ENCODE results near the gene GLDC.

The GLDC gene

DNA sequence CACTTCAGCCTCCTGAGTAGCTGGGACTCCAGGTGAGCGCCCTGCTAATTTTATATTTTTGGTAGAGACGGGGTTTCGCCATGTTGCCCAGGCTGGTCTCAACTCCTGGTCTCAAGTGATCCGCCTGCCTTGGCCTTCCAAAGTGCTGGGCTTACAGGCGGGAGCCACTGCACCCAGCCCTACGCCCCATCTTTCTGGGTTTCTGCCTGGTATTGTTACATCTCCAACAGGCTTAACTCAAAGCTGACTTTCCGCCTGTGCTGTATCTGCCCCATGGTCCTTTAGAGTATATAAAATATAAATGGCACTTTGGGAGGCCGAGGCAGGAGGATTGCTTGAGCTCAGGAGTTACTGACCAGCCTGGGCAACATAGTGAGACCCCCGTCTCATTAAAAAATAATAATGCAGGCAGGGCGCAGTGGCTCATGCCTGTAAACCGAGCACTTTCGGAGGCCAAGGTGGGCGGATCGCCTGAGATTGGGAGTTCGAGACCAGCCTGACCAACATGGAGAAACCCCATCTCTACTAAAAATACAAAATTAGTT, 36.5 kb upstream of the GLDC start:
- Histone ChIP-seq H3K27me3 (replicated peaks; ENCODE audit: insufficient read depth, low read length) (no peaks in the 10 kb centered on the region), H3K4me1 (ENCODE audit: low read length) (peaks cover 6% of the 10 kb centered on the region), H3K27ac (ENCODE audit: low read length) (peak overlapping the region; percentile 97), H4K20me1 (ENCODE audit: insufficient read depth, low read length) (no peaks in the 10 kb centered on the region), H3K36me3 (replicated peaks; ENCODE audit: insufficient read depth, low read length) (no peaks in the 10 kb centered on the region), H3K9me3 (replicated peaks; ENCODE audit: insufficient read depth, low read length) (no peaks in the 10 kb centered on the region), H3K79me2 (ENCODE audit: low read length) (0 out of 2 replicates have a peak, but pooled peaks cover 3% of the 10 kb centered on the region), H2AFZ (ENCODE audit: low read length) (peak overlapping the region; percentile 87; the same call in 1 of the 2 replicates), H3F3A (ENCODE audit: insufficient read depth, low read length) (peaks cover 31% of the 10 kb centered on the region), H3K4me2 (ENCODE audit: low read depth, low read length) (peak overlapping the region; percentile 84), H3K4me3 (ENCODE audit: low read length) (peak overlapping the region; percentile 74), H3K9me2 (replicated peaks; ENCODE audit: insufficient read depth, low read length) (no peaks in the 10 kb centered on the region), H3K9ac (ENCODE audit: low read length) (peak overlapping the region; percentile 94)
- no peak for DNase-seq
- TF ChIP-seq, protein P1, sequence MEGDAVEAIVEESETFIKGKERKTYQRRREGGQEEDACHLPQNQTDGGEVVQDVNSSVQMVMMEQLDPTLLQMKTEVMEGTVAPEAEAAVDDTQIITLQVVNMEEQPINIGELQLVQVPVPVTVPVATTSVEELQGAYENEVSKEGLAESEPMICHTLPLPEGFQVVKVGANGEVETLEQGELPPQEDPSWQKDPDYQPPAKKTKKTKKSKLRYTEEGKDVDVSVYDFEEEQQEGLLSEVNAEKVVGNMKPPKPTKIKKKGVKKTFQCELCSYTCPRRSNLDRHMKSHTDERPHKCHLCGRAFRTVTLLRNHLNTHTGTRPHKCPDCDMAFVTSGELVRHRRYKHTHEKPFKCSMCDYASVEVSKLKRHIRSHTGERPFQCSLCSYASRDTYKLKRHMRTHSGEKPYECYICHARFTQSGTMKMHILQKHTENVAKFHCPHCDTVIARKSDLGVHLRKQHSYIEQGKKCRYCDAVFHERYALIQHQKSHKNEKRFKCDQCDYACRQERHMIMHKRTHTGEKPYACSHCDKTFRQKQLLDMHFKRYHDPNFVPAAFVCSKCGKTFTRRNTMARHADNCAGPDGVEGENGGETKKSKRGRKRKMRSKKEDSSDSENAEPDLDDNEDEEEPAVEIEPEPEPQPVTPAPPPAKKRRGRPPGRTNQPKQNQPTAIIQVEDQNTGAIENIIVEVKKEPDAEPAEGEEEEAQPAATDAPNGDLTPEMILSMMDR (IDR thresholded peaks at IDR 0.05; ENCODE audit: low read length) = no peak
- TF ChIP-seq EZH2phosphoT487 (IDR thresholded peaks at IDR 0.05; ENCODE audit: low read length) (no peak), EZH2 (optimal IDR thresholded peaks at IDR 0.05; ENCODE audit: low read depth, low read length) (no peak)

DNA sequence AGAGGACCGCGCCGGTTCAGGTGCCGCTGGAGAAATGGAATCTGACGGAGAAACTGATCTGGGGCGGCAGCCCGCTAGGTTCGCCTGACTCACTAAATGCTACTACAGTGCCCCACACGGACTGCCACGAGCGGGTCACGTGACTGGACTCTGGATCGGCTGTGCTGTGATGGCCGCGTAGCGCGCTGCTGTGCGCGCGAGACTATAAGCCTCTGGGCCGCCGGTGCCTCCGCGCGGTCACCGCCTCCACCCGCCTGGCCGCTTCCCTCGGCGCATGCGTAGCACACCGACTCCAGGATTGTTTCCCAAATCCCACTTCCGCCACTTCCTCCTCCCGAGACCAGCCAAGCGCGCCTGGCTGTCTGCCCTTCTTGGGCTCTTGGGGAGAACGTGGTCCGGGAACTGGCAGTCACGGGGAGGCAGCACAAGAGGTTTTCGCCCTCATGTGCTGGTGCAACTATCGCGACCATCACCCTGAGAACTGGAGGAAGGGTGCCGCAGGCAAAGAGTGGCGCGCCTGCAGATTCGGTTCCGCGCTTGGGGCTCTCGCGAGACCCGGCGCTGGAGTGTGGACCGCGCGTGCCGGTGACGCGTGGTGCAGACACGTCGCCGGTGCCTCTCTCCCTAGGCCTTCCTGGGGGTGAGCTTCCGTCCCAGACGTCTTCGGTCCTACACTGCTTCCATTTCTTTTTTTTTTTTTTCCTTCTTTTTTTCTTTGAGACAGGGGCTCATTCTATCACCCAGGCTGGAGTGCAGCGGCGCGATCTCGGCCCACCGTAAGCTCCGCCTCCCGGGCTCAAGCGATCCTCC, 35.8 kb upstream of the GLDC start:
- Histone ChIP-seq H3K79me2 (ENCODE audit: low read length) (0 out of 2 replicates have a peak, but pooled peaks cover 3% of the 10 kb centered on the region), H3K9ac (ENCODE audit: low read length) (peak overlapping the region; percentile 94), H3F3A (ENCODE audit: insufficient read depth, low read length) (peaks cover 31% of the 10 kb centered on the region), H3K4me3 (ENCODE audit: low read length) (peak overlapping the region; percentile 74), H3K9me2 (replicated peaks; ENCODE audit: insufficient read depth, low read length) (no peaks in the 10 kb centered on the region), H3K4me2 (ENCODE audit: low read depth, low read length) (peak overlapping the region; percentile 84), H3K9me3 (replicated peaks; ENCODE audit: insufficient read depth, low read length) (no peaks in the 10 kb centered on the region), H3K36me3 (replicated peaks; ENCODE audit: insufficient read depth, low read length) (no peaks in the 10 kb centered on the region), H2AFZ (ENCODE audit: low read length) (peak overlapping the region; percentile 87), H3K4me1 (ENCODE audit: low read length) (peaks cover 6% of the 10 kb centered on the region), H3K27ac (ENCODE audit: low read length) (peak overlapping the region; percentile 97), H4K20me1 (ENCODE audit: insufficient read depth, low read length) (no peaks in the 10 kb centered on the region), H3K27me3 (replicated peaks; ENCODE audit: insufficient read depth, low read length) (no peaks in the 10 kb centered on the region)
- peak; percentile 96 for DNase-seq
- TF ChIP-seq, protein P1 (IDR thresholded peaks at IDR 0.05; ENCODE audit: low read length) = no peak
- TF ChIP-seq EZH2 (optimal IDR thresholded peaks at IDR 0.05; ENCODE audit: low read depth, low read length) (no peak), EZH2phosphoT487 (IDR thresholded peaks at IDR 0.05; ENCODE audit: low read length) (no peak)

DNA sequence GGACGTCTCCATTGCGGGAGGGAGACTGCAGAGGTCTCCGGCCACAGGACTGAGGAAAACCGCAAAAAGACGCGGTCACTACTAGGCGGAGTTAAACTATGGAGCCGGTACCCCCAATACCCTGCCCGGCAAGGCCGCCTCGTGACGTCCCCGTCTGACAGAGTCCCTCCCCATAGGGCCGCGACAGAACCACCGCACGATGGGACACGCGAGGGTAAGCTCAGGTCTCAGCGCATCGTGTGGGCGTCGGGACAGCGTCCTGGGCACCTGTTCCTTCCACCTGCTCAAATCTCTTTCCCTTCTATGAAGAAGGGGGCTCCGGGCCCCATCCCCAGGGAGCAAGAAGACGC, 35.2 kb upstream of the GLDC start:
- H3F3A ChIP-seq (ENCODE audit: insufficient read depth, low read length) = peaks cover 31% of the 10 kb centered on the region
- no peaks in the 10 kb centered on the region for H3K9me2 ChIP-seq (replicated peaks; ENCODE audit: insufficient read depth, low read length)
- peak overlapping the region; percentile 84 for H3K4me2 ChIP-seq (ENCODE audit: low read depth, low read length)
- no peaks in the 10 kb centered on the region for H3K36me3 ChIP-seq (replicated peaks; ENCODE audit: insufficient read depth, low read length)
- peak overlapping the region; percentile 87 for H2AFZ ChIP-seq (ENCODE audit: low read length)
- no peaks in the 10 kb centered on the region for H3K9me3 ChIP-seq (replicated peaks; ENCODE audit: insufficient read depth, low read length)
- peaks cover 6% of the 10 kb centered on the region for H3K4me1 ChIP-seq (ENCODE audit: low read length)
- TF ChIP-seq EZH2 (optimal IDR thresholded peaks at IDR 0.05; ENCODE audit: low read depth, low read length) (no peak), EZH2phosphoT487 (IDR thresholded peaks at IDR 0.05; ENCODE audit: low read length) (no peak)
- TF ChIP-seq, protein P1 (IDR thresholded peaks at IDR 0.05; ENCODE audit: low read length) = no peak
- peak overlapping the region; percentile 94 for H3K9ac ChIP-seq (ENCODE audit: low read length)
- peak overlapping the region; percentile 74 for H3K4me3 ChIP-seq (ENCODE audit: low read length)
- no peaks in the 10 kb centered on the region for H4K20me1 ChIP-seq (ENCODE audit: insufficient read depth, low read length)
- peak overlapping the region; percentile 97 for H3K27ac ChIP-seq (ENCODE audit: low read length)
- no peaks in the 10 kb centered on the region for H3K27me3 ChIP-seq (replicated peaks; ENCODE audit: insufficient read depth, low read length)
- DNase-seq = peak; percentile 49
- H3K79me2 ChIP-seq (ENCODE audit: low read length) = 0 out of 2 replicates have a peak, but pooled peaks cover 3% of the 10 kb centered on the region

All from MM.1S (cell line).